Natural killer cell treated with Interleukin-12 subunit alpha and Interleukin-12 subunit beta and Interleukin-15 and Interleukin-18, amount 100 ng/mL, for 72 hours (primary cell): ENCODE results near the gene NELFA. TPM values are rescaled to one million over a fixed set of nuclear protein-coding genes. Genes with fewer than 3 reads are reported as not detected.

Experiments
- ATAC-seq, 2 donors: fragments of 150-1000 bp; cut with Tn5 transposase in 1 of 2; sonication (Bioruptor Pico), chemical (Tn5 transposase) in 1 of 2; 2 replicates each; pipeline ENCODE4 v1.10.0; 2021
- DNase-seq: peaks from one replicate; pipeline ENCODE4 v3.0.0; 2022; ENCODE audit warnings: low spot score
- H3K27ac Mint-ChIP-seq, 2 donors: 1 replicate in 1 of 2; 2 replicates in 1 of 2; pipeline ENCODE4 v1.8.0; 2022; ENCODE audit warnings: mixed read lengths in 2 of 2, mild to moderate bottlenecking in 1 of 2, moderate library complexity in 1 of 2
- H3K27me3 Mint-ChIP-seq, 2 donors: 1 replicate in 1 of 2; 2 replicates in 1 of 2; pipeline ENCODE4 v1.8.0; 2022; ENCODE audit warnings: mixed read lengths in 2 of 2
- H3K36me3 Mint-ChIP-seq: one replicate; pipeline ENCODE4 v1.8.0; 2022; ENCODE audit warnings: mixed read lengths
- H3K4me1 Mint-ChIP-seq, 2 donors: 1 replicate in 1 of 2; 2 replicates in 1 of 2; pipeline ENCODE4 v1.8.0; 2022; ENCODE audit warnings: low read depth in 2 of 2, mixed read lengths in 2 of 2, mild to moderate bottlenecking in 1 of 2
- H3K4me3 Mint-ChIP-seq: one replicate; pipeline ENCODE4 v1.8.0; 2022; ENCODE audit warnings: mixed read lengths
- H3K9me3 Mint-ChIP-seq: 2 replicates; pipeline ENCODE4 v1.8.0; 2022; ENCODE audit warnings: mixed read lengths
- total RNA-seq, 2 donors: library from RNA; stranded (reverse); gene quantifications; one replicate each; pipeline ENCODE4 v1.2.3, GENCODE V29; 2022

The NELFA gene
- total RNA-seq, 2 donors from 2014 or later: 29.6 to 59.3 TPM

- DNase-seq (no peak), ATAC-seq (no peak)
- no peak overlapping the region for H3K27ac Mint-ChIP-seq
- H3K4me3 Mint-ChIP-seq: no peak overlapping the region
- peaks cover 38% of the 10 kb centered on the region for H3K36me3 Mint-ChIP-seq
- no peaks in the 10 kb centered on the region for H3K27me3 Mint-ChIP-seq
- no peaks in the 10 kb centered on the region for H3K9me3 Mint-ChIP-seq
- H3K4me1 Mint-ChIP-seq: peaks cover 0 to 11% of the 10 kb centered on the region in 2 donors
These were observed 44.3 kb downstream of the NELFA start for GRCh38 chr4:1964443-1964842.

DNA sequence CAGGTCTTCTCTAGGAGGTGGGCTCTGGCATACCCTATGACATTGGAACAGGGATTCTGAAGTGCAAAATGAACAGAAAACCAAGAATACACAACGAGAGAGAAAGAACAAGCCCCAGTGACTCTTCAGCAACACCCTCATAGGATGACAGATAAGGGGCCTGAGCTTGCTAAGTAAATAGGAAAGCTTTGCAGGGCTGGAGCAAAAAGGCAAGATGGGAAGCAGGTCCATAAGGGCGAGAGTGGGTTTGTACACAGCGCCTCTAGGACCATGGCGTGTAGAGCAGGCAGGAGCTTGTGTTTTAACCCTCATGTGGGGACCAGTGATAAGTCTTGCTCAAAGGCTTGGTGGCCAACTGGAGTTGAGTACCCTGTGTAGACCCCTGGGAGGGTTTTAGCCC lies 45.8 kb downstream of the NELFA start:
- H3K4me3 Mint-ChIP-seq: no peak overlapping the region
- peaks cover 38% of the 10 kb centered on the region for H3K36me3 Mint-ChIP-seq
- no peaks in the 10 kb centered on the region for H3K9me3 Mint-ChIP-seq
- H3K4me1 Mint-ChIP-seq: peaks cover 0 to 13% of the 10 kb centered on the region in 2 donors
- H3K27me3 Mint-ChIP-seq: no peaks in the 10 kb centered on the region
- DNase-seq (no peak), ATAC-seq (no peak)
- H3K27ac Mint-ChIP-seq: peak overlapping the region in 1 of 2 donors; percentile 9

DNA sequence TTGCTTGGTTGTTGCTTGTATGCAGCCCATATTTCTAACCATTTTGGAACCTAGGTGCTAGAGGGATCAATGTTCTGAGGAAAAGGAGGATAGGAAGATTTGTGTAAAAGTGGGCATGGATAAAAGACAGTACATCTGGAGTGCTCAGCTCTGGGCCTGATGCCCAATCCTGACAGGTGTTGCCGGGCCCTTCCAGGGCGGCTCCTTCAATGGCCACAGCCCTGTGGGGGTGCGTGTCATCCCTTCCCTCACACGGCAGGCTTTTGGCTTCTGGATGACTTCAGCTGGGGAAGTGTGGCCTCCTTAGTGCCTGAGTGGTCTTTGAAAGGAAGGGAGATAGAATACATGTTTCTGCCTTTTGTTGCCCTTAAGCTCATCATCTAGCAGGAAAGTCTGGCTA lies 47.2 kb downstream of the NELFA start:
- Mint-ChIP-seq H3K4me3 (no peak overlapping the region), H3K27ac (no peak overlapping the region), H3K4me1 (peaks cover 0 to 13% of the 10 kb centered on the region in 2 donors), H3K36me3 (peaks cover 35% of the 10 kb centered on the region), H3K9me3 (no peaks in the 10 kb centered on the region), H3K27me3 (no peaks in the 10 kb centered on the region)
- ATAC-seq (no peak), DNase-seq (no peak)

DNA sequence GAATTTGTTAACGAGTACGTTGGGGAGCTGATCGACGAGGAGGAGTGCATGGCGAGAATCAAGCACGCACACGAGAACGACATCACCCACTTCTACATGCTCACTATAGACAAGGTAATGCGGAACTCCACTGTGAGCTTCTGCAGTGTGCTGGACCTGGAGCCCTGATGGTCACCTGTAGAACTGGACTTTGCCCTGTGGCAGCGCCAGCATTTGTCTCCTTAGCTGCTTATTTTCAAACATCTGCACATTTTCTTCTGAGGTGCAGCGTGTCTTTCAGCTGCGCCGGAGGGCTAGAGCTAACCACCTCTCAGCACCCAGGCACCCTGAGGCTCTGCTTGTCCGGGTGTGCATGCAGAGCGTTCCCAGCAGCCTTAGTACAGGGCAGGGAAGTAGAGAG lies 47.7 kb downstream of the NELFA start:
- DNase-seq (no peak), ATAC-seq (no peak)
- Mint-ChIP-seq H3K36me3 (peaks cover 35% of the 10 kb centered on the region), H3K9me3 (no peaks in the 10 kb centered on the region), H3K4me3 (no peak overlapping the region), H3K4me1 (peaks cover 0 to 13% of the 10 kb centered on the region in 2 donors), H3K27ac (no peak overlapping the region), H3K27me3 (no peaks in the 10 kb centered on the region)

- no peaks in the 10 kb centered on the region for H3K27me3 Mint-ChIP-seq
- H3K4me1 Mint-ChIP-seq: peaks cover 0 to 13% of the 10 kb centered on the region in 2 donors
- DNase-seq (no peak), ATAC-seq (peak; percentile 13 to 24)
- H3K4me3 Mint-ChIP-seq: no peak overlapping the region
- peaks cover 32% of the 10 kb centered on the region for H3K36me3 Mint-ChIP-seq
- no peak overlapping the region for H3K27ac Mint-ChIP-seq
- no peaks in the 10 kb centered on the region for H3K9me3 Mint-ChIP-seq
These were observed 48.5 kb downstream of the NELFA start for GRCh38 chr4:1960170-1960825.

GRCh38 chr4:1959104-1959384 lies 49.7 kb downstream of the NELFA start:
- Mint-ChIP-seq H3K4me1 (peaks cover 0 to 13% of the 10 kb centered on the region in 2 donors), H3K27ac (no peak overlapping the region), H3K27me3 (no peaks in the 10 kb centered on the region), H3K9me3 (no peaks in the 10 kb centered on the region), H3K4me3 (no peak overlapping the region), H3K36me3 (peaks cover 24% of the 10 kb centered on the region)
- ATAC-seq (no peak), DNase-seq (no peak)

GRCh38 chr4:1958276-1959103 lies 50.3 kb downstream of the NELFA start:
- H3K27me3 Mint-ChIP-seq: no peaks in the 10 kb centered on the region
- no peak overlapping the region for H3K27ac Mint-ChIP-seq
- peaks cover 24% of the 10 kb centered on the region for H3K36me3 Mint-ChIP-seq
- H3K4me3 Mint-ChIP-seq: no peak overlapping the region
- no peak for DNase-seq
- peak in 1 of 2 donors; percentile 7 for ATAC-seq
- H3K9me3 Mint-ChIP-seq: no peaks in the 10 kb centered on the region
- peaks cover 0 to 13% of the 10 kb centered on the region in 2 donors for H3K4me1 Mint-ChIP-seq

- ATAC-seq: no peak
- H3K27me3 Mint-ChIP-seq: no peaks in the 10 kb centered on the region
- H3K4me1 Mint-ChIP-seq: peaks cover 0 to 4% of the 10 kb centered on the region in 2 donors
- peaks cover 16% of the 10 kb centered on the region for H3K36me3 Mint-ChIP-seq
- peak overlapping the region in 1 of 2 donors; percentile 56 for H3K27ac Mint-ChIP-seq
- DNase-seq: no peak
- no peaks in the 10 kb centered on the region for H3K9me3 Mint-ChIP-seq
- H3K4me3 Mint-ChIP-seq: no peak overlapping the region
These were observed 52.1 kb downstream of the NELFA start for GRCh38 chr4:1956631-1957030.

DNA sequence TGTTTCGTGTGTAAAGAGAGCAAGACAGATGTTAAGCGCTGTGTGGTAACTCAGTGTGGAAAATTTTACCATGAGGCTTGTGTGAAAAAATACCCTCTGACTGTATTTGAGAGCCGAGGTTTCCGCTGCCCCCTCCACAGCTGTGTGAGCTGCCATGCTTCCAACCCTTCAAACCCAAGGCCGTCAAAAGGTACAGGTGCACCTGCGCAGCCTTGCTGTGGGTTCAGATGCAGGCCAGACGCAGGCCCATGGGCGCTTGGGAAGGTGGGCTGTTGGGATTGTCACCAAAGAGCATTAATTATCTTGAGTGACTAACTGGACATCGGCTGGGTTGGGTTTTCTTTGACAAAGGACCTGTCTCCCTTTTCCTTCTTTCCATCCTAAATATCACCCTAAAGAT lies 55.4 kb downstream of the NELFA start:
- Mint-ChIP-seq H3K27ac (no peak overlapping the region), H3K4me1 (peaks cover 8 to 9% of the 10 kb centered on the region in 2 donors), H3K4me3 (no peak overlapping the region), H3K9me3 (no peaks in the 10 kb centered on the region), H3K36me3 (no peaks in the 10 kb centered on the region), H3K27me3 (no peaks in the 10 kb centered on the region)
- ATAC-seq (no peak), DNase-seq (no peak)

DNA sequence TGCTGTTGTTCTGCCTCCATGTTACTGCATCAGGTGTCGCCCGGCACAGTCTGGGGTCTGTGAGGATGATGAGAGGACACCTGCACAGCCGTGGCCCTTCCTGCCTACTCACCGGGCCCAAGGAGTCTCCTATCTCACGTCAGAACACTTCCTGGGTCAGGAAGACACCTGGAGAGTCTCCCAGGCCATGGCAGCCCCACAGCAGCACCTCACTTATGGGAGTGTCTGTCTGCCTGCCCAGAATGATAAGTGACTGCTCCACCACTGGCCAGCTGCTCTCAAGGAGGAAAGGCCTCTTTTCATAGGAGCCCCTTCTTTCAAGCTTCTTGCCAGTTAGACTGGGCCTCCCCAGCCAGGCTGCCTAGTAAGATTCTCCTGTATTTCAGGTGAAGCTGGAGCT lies 56.1 kb downstream of the NELFA start:
- no peaks in the 10 kb centered on the region for H3K36me3 Mint-ChIP-seq
- H3K4me3 Mint-ChIP-seq: no peak overlapping the region
- H3K4me1 Mint-ChIP-seq: peaks cover 9 to 12% of the 10 kb centered on the region in 2 donors
- H3K27me3 Mint-ChIP-seq: no peaks in the 10 kb centered on the region
- no peaks in the 10 kb centered on the region for H3K9me3 Mint-ChIP-seq
- no peak overlapping the region for H3K27ac Mint-ChIP-seq
- DNase-seq: no peak
- no peak for ATAC-seq

DNA sequence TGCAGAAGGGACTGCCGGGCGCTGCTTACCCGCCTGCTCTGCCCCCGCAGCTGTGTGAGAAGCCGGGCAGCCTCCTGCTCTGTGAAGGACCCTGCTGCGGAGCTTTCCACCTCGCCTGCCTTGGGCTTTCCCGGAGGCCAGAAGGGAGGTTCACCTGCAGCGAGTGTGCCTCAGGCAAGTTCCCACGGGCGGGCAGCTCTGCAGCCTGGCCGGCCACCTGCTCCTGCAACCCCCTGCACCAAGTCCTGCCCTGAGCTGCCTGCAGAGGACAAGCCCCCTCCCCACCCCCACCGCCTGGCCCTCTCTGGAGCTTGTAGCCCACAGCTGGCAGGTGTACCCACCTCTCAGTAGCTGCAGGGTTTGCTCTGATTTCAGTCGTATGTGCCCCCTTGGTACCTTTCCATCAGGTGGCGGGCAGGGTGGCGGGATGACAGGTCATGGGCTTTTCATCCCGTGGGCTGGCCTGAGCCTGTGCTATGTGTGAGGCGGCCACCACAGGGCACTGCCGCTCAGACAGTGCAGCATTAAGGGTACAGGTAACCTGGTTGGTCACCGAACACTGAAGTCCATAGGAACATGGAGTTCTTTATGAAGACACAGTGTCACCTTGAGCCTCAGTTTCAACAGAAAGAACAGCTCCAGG lies 56.6 kb downstream of the NELFA start:
- no peaks in the 10 kb centered on the region for H3K27me3 Mint-ChIP-seq
- no peaks in the 10 kb centered on the region for H3K36me3 Mint-ChIP-seq
- no peak overlapping the region for H3K27ac Mint-ChIP-seq
- ATAC-seq: no peak
- no peak overlapping the region for H3K4me3 Mint-ChIP-seq
- no peaks in the 10 kb centered on the region for H3K9me3 Mint-ChIP-seq
- no peak for DNase-seq
- peaks cover 9 to 12% of the 10 kb centered on the region in 2 donors for H3K4me1 Mint-ChIP-seq

DNA sequence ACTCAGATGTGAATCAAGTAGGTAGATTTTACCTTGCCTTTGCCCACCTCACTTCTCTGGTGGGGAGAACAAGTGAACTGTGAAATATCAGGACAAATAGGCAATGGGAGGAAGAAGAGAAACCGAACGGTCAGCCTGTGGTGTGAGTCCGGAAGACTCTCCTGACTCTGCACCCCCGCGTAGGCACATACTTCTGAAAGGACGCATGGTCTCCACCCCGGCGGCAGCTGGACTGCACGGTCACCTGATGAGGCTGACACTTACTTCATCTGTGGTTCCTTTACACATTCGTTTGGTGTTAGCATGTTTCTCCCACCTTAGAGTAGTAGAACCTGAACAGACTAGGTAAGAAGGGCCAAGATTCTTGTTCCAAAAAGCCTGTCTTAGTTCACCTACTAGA lies 58.4 kb downstream of the NELFA start:
- H3K27me3 Mint-ChIP-seq: no peaks in the 10 kb centered on the region
- H3K4me3 Mint-ChIP-seq: no peak overlapping the region
- no peaks in the 10 kb centered on the region for H3K9me3 Mint-ChIP-seq
- no peak for ATAC-seq
- no peak overlapping the region for H3K27ac Mint-ChIP-seq
- peaks cover 9 to 12% of the 10 kb centered on the region in 2 donors for H3K4me1 Mint-ChIP-seq
- no peak for DNase-seq
- no peaks in the 10 kb centered on the region for H3K36me3 Mint-ChIP-seq

GRCh38 chr4:1948892-1949436 lies 59.8 kb downstream of the NELFA start:
- Mint-ChIP-seq H3K9me3 (no peaks in the 10 kb centered on the region), H3K27me3 (no peaks in the 10 kb centered on the region), H3K4me1 (peaks cover 9 to 12% of the 10 kb centered on the region in 2 donors), H3K36me3 (no peaks in the 10 kb centered on the region), H3K4me3 (peak overlapping the region; percentile 58), H3K27ac (peak overlapping the region; percentile 58 to 67)
- ATAC-seq (peak; percentile 84 to 87), DNase-seq (peak; percentile 68)

- ATAC-seq: no peak
- Mint-ChIP-seq H3K27me3 (no peaks in the 10 kb centered on the region), H3K27ac (peak overlapping the region in 1 of 2 donors; percentile 58)
These were observed 60.5 kb downstream of the NELFA start for GRCh38 chr4:1948232-1948631.

More at GRCh38 chr4:1948232-1948631, 60.5 kb downstream of the NELFA start:
- no peaks in the 10 kb centered on the region for H3K9me3 Mint-ChIP-seq
- no peak for DNase-seq
- H3K36me3 Mint-ChIP-seq: no peaks in the 10 kb centered on the region
- peaks cover 9 to 12% of the 10 kb centered on the region in 2 donors for H3K4me1 Mint-ChIP-seq
- no peak overlapping the region for H3K4me3 Mint-ChIP-seq
